HG03159 (cell line): ENCODE measurements around the gene KIAA1549.
"Not testable (repeated sequence)": the region's sequence is repeated elsewhere in the genome, so short reads cannot be mapped to it uniquely, and the experiment has no call there.

Experiments used
- ATAC-seq: cut with Tn5 transposase; IDR thresholded peaks from one replicate; pipeline ENCODE4 v1.9.1; 2021; ENCODE audit warnings: mild to moderate bottlenecking, moderate library complexity; ENCODE audit not compliant: unreplicated experiment

Gene KIAA1549

GRCh38 chr7:138945154-138945553 lies 36.0 kb downstream of the KIAA1549 start:
- no peak for ATAC-seq

GRCh38 chr7:138944592-138944991 lies 36.6 kb downstream of the KIAA1549 start:
- ATAC-seq, result no peak

GRCh38 chr7:138943061-138943460 lies 38.1 kb downstream of the KIAA1549 start:
- no peak for ATAC-seq

- no peak for ATAC-seq
These were observed 39.6 kb downstream of the KIAA1549 start for GRCh38 chr7:138941545-138941944.

GRCh38 chr7:138940602-138941001 lies 40.6 kb downstream of the KIAA1549 start:
- not testable (repeated sequence) for ATAC-seq

- no peak for ATAC-seq
These were observed 43.7 kb downstream of the KIAA1549 start for GRCh38 chr7:138937484-138937883.

- no peak for ATAC-seq
These were observed 45.7 kb downstream of the KIAA1549 start for GRCh38 chr7:138935465-138936011.

GRCh38 chr7:138934861-138935260 lies 46.3 kb downstream of the KIAA1549 start:
- ATAC-seq, result no peak

- no peak for ATAC-seq
These were observed 46.8 kb downstream of the KIAA1549 start for GRCh38 chr7:138934367-138934766.

GRCh38 chr7:138932870-138933269 lies 48.3 kb downstream of the KIAA1549 start:
- no peak for ATAC-seq

- no peak for ATAC-seq
These were observed 48.8 kb downstream of the KIAA1549 start for GRCh38 chr7:138932427-138932826.

GRCh38 chr7:138929969-138930368 lies 51.2 kb downstream of the KIAA1549 start:
- no peak for ATAC-seq

- ATAC-seq, result no peak
These were observed 55.0 kb downstream of the KIAA1549 start for GRCh38 chr7:138926241-138926612.

- no peak for ATAC-seq
These were observed 56.5 kb downstream of the KIAA1549 start for GRCh38 chr7:138924501-138925225.

- ATAC-seq, result no peak
These were observed 59.9 kb downstream of the KIAA1549 start for GRCh38 chr7:138921277-138921676.

- ATAC-seq, result no peak
These were observed 61.3 kb downstream of the KIAA1549 start for GRCh38 chr7:138919911-138920310.

- ATAC-seq, result no peak
These were observed 62.0 kb downstream of the KIAA1549 start for GRCh38 chr7:138919216-138919615.

GRCh38 chr7:138918756-138919155 lies 62.4 kb downstream of the KIAA1549 start:
- no peak for ATAC-seq

GRCh38 chr7:138918176-138918575 lies 63.0 kb downstream of the KIAA1549 start:
- ATAC-seq, result no peak

GRCh38 chr7:138917771-138918170 lies 63.4 kb downstream of the KIAA1549 start:
- no peak for ATAC-seq

GRCh38 chr7:138916731-138917130 lies 64.5 kb downstream of the KIAA1549 start:
- ATAC-seq, result no peak

- no peak for ATAC-seq
These were observed 64.9 kb downstream of the KIAA1549 start for GRCh38 chr7:138916275-138916674.

GRCh38 chr7:138913783-138914182 lies 67.4 kb downstream of the KIAA1549 start:
- ATAC-seq, result no peak
